GM21723 (cell line): ENCODE data around the gene KIFC1.

Experiments used
- ATAC-seq: cut with Tn5 transposase; IDR thresholded peaks from one replicate; pipeline ENCODE4 v1.9.1; 2021; ENCODE audit warnings: mild to moderate bottlenecking, moderate library complexity; ENCODE audit not compliant: unreplicated experiment

The KIFC1 gene

GRCh38 chr6:33410050-33410710 is 18.6 kb downstream of the KIFC1 start:
- ATAC-seq: peak; percentile 75

- ATAC-seq: peak; percentile 36
Observed at GRCh38 chr6:33410711-33411631, 19.3 kb downstream of the KIFC1 start, which contains the start of gene PHF1. Gene PHF1, plus strand, starts transcription at chr6:33411014. Its CDS starts 1,250 bp downstream, at chr6:33412264.

GRCh38 chr6:33411632-33412005 is 20.0 kb downstream of the KIFC1 start:
- ATAC-seq: no peak

GRCh38 chr6:33412140-33413009 is 20.8 kb downstream of the KIFC1 start:
- ATAC-seq: no peak

GRCh38 chr6:33413241-33414120 is 21.9 kb downstream of the KIFC1 start:
- no peak for ATAC-seq

GRCh38 chr6:33414592-33415271 is 23.1 kb downstream of the KIFC1 start:
- ATAC-seq: no peak

- ATAC-seq: no peak
Observed at GRCh38 chr6:33415831-33416230, 24.2 kb downstream of the KIFC1 start.

GRCh38 chr6:33416386-33417127 is 24.9 kb downstream of the KIFC1 start:
- ATAC-seq: no peak

GRCh38 chr6:33417128-33417902 is 25.7 kb downstream of the KIFC1 start:
- ATAC-seq: no peak

- peak; percentile 84 for ATAC-seq
Observed at GRCh38 chr6:33417903-33418689, 26.5 kb downstream of the KIFC1 start, which contains the start of gene CUTA. Gene CUTA, minus strand, starts transcription at chr6:33418107. Its CDS starts 107 bp downstream, at chr6:33418000.

GRCh38 chr6:33418690-33419291 is 27.2 kb downstream of the KIFC1 start:
- no peak for ATAC-seq

- no peak for ATAC-seq
Observed at GRCh38 chr6:33419580-33420490, 28.2 kb downstream of the KIFC1 start, which contains the start of gene SYNGAP1. Gene SYNGAP1, plus strand, starts transcription at chr6:33420065. Its CDS starts 200 bp downstream, at chr6:33420265.

GRCh38 chr6:33420491-33421343 is 29.1 kb downstream of the KIFC1 start:
- no peak for ATAC-seq

- no peak for ATAC-seq
Observed at GRCh38 chr6:33421344-33421643, 29.7 kb downstream of the KIFC1 start.

- ATAC-seq: no peak
Observed at GRCh38 chr6:33423777-33424176, 32.2 kb downstream of the KIFC1 start.
